Mesendoderm (in vitro differentiated cells): ENCODE results near the gene SDK1.

Source experiments
- DNase-seq: peaks from one replicate; pipeline ENCODE4 v3.0.0; 2013
- H2AK5ac ChIP-seq: 2 replicates; pipeline ENCODE4 v1.6.1; 2013; ENCODE audit warnings: low read length, inconsistent platforms
- H2BK120ac ChIP-seq: 2 replicates; pipeline ENCODE4 v1.6.1; 2013; ENCODE audit warnings: low read depth, mild to moderate bottlenecking, low read length, moderate library complexity, mixed read lengths
- H2BK15ac ChIP-seq: replicated peaks from 2 replicates; pipeline ENCODE4 v1.6.1; 2013; ENCODE audit warnings: low read depth, mild to moderate bottlenecking, moderate library complexity
- H2BK5ac ChIP-seq: 2 replicates; pipeline ENCODE4 v1.6.1; 2013; ENCODE audit warnings: low read length, inconsistent platforms
- H3K18ac ChIP-seq: 2 replicates; pipeline ENCODE4 v1.6.1; 2013; ENCODE audit warnings: mild to moderate bottlenecking, low read length, mixed read lengths
- H3K23ac ChIP-seq: one replicate; pipeline ENCODE4 v1.6.1; 2013; ENCODE audit warnings: low read length
- H3K27ac ChIP-seq: 2 replicates; pipeline ENCODE4 v1.5.1; 2013; ENCODE audit warnings: low read depth, mild to moderate bottlenecking, inconsistent platforms, low read length, moderate library complexity
- H3K27me3 ChIP-seq: 2 replicates; pipeline ENCODE4 v1.6.1; 2013; ENCODE audit warnings: low read length, control low read depth, mild to moderate bottlenecking, inconsistent platforms; ENCODE audit not compliant: insufficient read depth, poor library complexity
- H3K36me3 ChIP-seq: 2 replicates; pipeline ENCODE4 v1.6.1; 2013; ENCODE audit warnings: low read length, inconsistent platforms; ENCODE audit not compliant: control insufficient read depth, insufficient read depth
- H3K4ac ChIP-seq: one replicate; pipeline ENCODE4 v1.6.1; 2013; ENCODE audit warnings: low read depth, mild to moderate bottlenecking, low read length, moderate library complexity
- H3K4me1 ChIP-seq: 2 replicates; pipeline ENCODE4 v1.6.1; 2013; ENCODE audit warnings: low read depth, low read length, inconsistent platforms; ENCODE audit not compliant: control insufficient read depth
- H3K4me2 ChIP-seq: 2 replicates; pipeline ENCODE4 v1.6.1; 2013; ENCODE audit warnings: low read length
- H3K4me3 ChIP-seq: 2 replicates; pipeline ENCODE4 v1.5.1; 2013; ENCODE audit warnings: mild to moderate bottlenecking, low read length
- H3K56ac ChIP-seq: one replicate; pipeline ENCODE4 v1.6.1; 2013; ENCODE audit warnings: low read length
- H3K79me1 ChIP-seq: 2 replicates; pipeline ENCODE4 v1.6.1; 2013; ENCODE audit warnings: low read length, inconsistent platforms
- H3K79me2 ChIP-seq: 2 replicates; pipeline ENCODE4 v1.6.1; 2013; ENCODE audit warnings: mild to moderate bottlenecking, low read length; ENCODE audit not compliant: control insufficient read depth, insufficient read depth
- H3K9ac ChIP-seq: 2 replicates; pipeline ENCODE4 v1.6.1; 2013; ENCODE audit warnings: low read length, inconsistent platforms
- H4K5ac ChIP-seq: one replicate; pipeline ENCODE4 v1.6.1; 2013; ENCODE audit warnings: low read length
- H4K8ac ChIP-seq: one replicate; pipeline ENCODE4 v1.6.1; 2013; ENCODE audit warnings: low read depth, mild to moderate bottlenecking, control low read depth, low read length, moderate library complexity
- WGBS: extraction: QIAGEN DNeasy Blood & Tissue Kit; methylation state at CpG from one replicate; pipeline ENCODE4 v1.1.7; 2013; ENCODE audit warnings: low lambda C conversion rate, missing lambda C conversion rate; ENCODE audit not compliant: insufficient coverage; ENCODE audit errors: extremely low coverage; 5-methylcytosine and 5-hydroxymethylcytosine counted together

The SDK1 gene

GRCh38 chr7:4073750-4074149, 772.7 kb downstream of the SDK1 start:
- Histone ChIP-seq H2BK15ac (no peak overlapping the region), H4K8ac (no peak overlapping the region), H3K9ac (no peak overlapping the region), H2BK120ac (no peak overlapping the region), H3K4me1 (no peaks in the 10 kb centered on the region), H3K79me1 (no peaks in the 10 kb centered on the region), H3K23ac (no peak overlapping the region), H3K18ac (no peak overlapping the region), H2BK5ac (no peak overlapping the region), H3K27ac (no peak overlapping the region), H2AK5ac (no peak overlapping the region), H3K79me2 (no peaks in the 10 kb centered on the region), H3K27me3 (no peaks in the 10 kb centered on the region), H3K4me2 (no peak overlapping the region), H3K56ac (no peak overlapping the region), H3K4ac (no peak overlapping the region), H3K36me3 (no peaks in the 10 kb centered on the region), H3K4me3 (no peak overlapping the region), H4K5ac (no peak overlapping the region)
- DNase-seq = no peak
- no CpG with 5 or more reads among the region's 13 CpGs for WGBS

GRCh38 chr7:4074407-4074806, 773.4 kb downstream of the SDK1 start:
- H4K8ac ChIP-seq = no peak overlapping the region
- no CpG with 5 or more reads among the region's 8 CpGs for WGBS

GRCh38 chr7:4074994-4075393, 773.9 kb downstream of the SDK1 start:
- no peak overlapping the region for H2AK5ac ChIP-seq
- no peak overlapping the region for H3K9ac ChIP-seq
- no peak overlapping the region for H2BK5ac ChIP-seq
- H3K27me3 ChIP-seq = no peaks in the 10 kb centered on the region
- no peak overlapping the region for H3K18ac ChIP-seq
- no peak for DNase-seq
- no peaks in the 10 kb centered on the region for H3K79me1 ChIP-seq
- H2BK120ac ChIP-seq = no peak overlapping the region
- no peak overlapping the region for H3K4me3 ChIP-seq
- WGBS = no CpG with 5 or more reads among the region's 8 CpGs
- no peak overlapping the region for H3K27ac ChIP-seq
- no peaks in the 10 kb centered on the region for H3K36me3 ChIP-seq
- H3K4ac ChIP-seq = no peak overlapping the region
- H3K23ac ChIP-seq = no peak overlapping the region
- no peaks in the 10 kb centered on the region for H3K79me2 ChIP-seq
- H4K5ac ChIP-seq = no peak overlapping the region
- no peak overlapping the region for H3K4me2 ChIP-seq
- H3K4me1 ChIP-seq = no peaks in the 10 kb centered on the region
- no peak overlapping the region for H3K56ac ChIP-seq
- no peak overlapping the region for H4K8ac ChIP-seq
- no peak overlapping the region for H2BK15ac ChIP-seq

More at GRCh38 chr7:4074407-4074806, 773.4 kb downstream of the SDK1 start:
- Histone ChIP-seq H3K79me1 (no peaks in the 10 kb centered on the region), H3K79me2 (no peaks in the 10 kb centered on the region), H3K4me3 (no peak overlapping the region), H3K27me3 (no peaks in the 10 kb centered on the region), H3K23ac (no peak overlapping the region), H3K4ac (no peak overlapping the region), H3K4me1 (no peaks in the 10 kb centered on the region), H3K56ac (no peak overlapping the region), H2BK5ac (no peak overlapping the region), H3K27ac (no peak overlapping the region), H3K9ac (no peak overlapping the region), H2BK120ac (no peak overlapping the region), H4K5ac (no peak overlapping the region), H2AK5ac (no peak overlapping the region), H2BK15ac (no peak overlapping the region), H3K36me3 (no peaks in the 10 kb centered on the region), H3K18ac (no peak overlapping the region), H3K4me2 (no peak overlapping the region)
- DNase-seq = no peak

- H3K4ac ChIP-seq = no peak overlapping the region
- no peak overlapping the region for H2AK5ac ChIP-seq
Measured at GRCh38 chr7:4076701-4077294, 775.7 kb downstream of the SDK1 start.

GRCh38 chr7:4077980-4078379, 776.9 kb downstream of the SDK1 start:
- Histone ChIP-seq H3K36me3 (no peaks in the 10 kb centered on the region), H2BK5ac (no peak overlapping the region)

More at GRCh38 chr7:4076701-4077294, 775.7 kb downstream of the SDK1 start:
- WGBS = no CpG with 5 or more reads among the region's 19 CpGs
- no peaks in the 10 kb centered on the region for H3K27me3 ChIP-seq
- no peak overlapping the region for H2BK5ac ChIP-seq
- no peak overlapping the region for H3K27ac ChIP-seq
- no peak overlapping the region for H3K4me3 ChIP-seq
- no peak overlapping the region for H2BK120ac ChIP-seq
- H3K4me1 ChIP-seq = no peaks in the 10 kb centered on the region
- H3K36me3 ChIP-seq = no peaks in the 10 kb centered on the region
- H3K79me2 ChIP-seq = no peaks in the 10 kb centered on the region
- no peak overlapping the region for H3K23ac ChIP-seq
- H3K79me1 ChIP-seq = no peaks in the 10 kb centered on the region
- no peak overlapping the region for H4K5ac ChIP-seq
- no peak overlapping the region for H4K8ac ChIP-seq
- H3K9ac ChIP-seq = no peak overlapping the region
- no peak overlapping the region for H2BK15ac ChIP-seq
- DNase-seq = no peak
- H3K18ac ChIP-seq = no peak overlapping the region
- H3K4me2 ChIP-seq = no peak overlapping the region
- no peak overlapping the region for H3K56ac ChIP-seq

GRCh38 chr7:4078580-4078979, 777.5 kb downstream of the SDK1 start:
- Histone ChIP-seq H2AK5ac (no peak overlapping the region), H2BK5ac (no peak overlapping the region), H3K4ac (no peak overlapping the region), H3K9ac (no peak overlapping the region), H3K27me3 (no peaks in the 10 kb centered on the region), H2BK120ac (no peak overlapping the region), H3K23ac (no peak overlapping the region), H4K8ac (no peak overlapping the region), H3K79me2 (no peaks in the 10 kb centered on the region), H3K36me3 (no peaks in the 10 kb centered on the region), H2BK15ac (no peak overlapping the region), H3K18ac (no peak overlapping the region), H3K79me1 (no peaks in the 10 kb centered on the region), H3K27ac (no peak overlapping the region), H3K4me3 (no peak overlapping the region), H3K4me2 (no peak overlapping the region), H4K5ac (no peak overlapping the region), H3K56ac (no peak overlapping the region), H3K4me1 (no peaks in the 10 kb centered on the region)
- no peak for DNase-seq
- no CpG with 5 or more reads among the region's 13 CpGs for WGBS

More at GRCh38 chr7:4077980-4078379, 776.9 kb downstream of the SDK1 start:
- no peak for DNase-seq
- no peaks in the 10 kb centered on the region for H3K79me2 ChIP-seq
- no peak overlapping the region for H2BK15ac ChIP-seq
- WGBS = no CpG with 5 or more reads among the region's 8 CpGs
- H4K8ac ChIP-seq = no peak overlapping the region
- no peak overlapping the region for H3K4me3 ChIP-seq
- H3K23ac ChIP-seq = no peak overlapping the region
- H2BK120ac ChIP-seq = no peak overlapping the region
- H3K27ac ChIP-seq = no peak overlapping the region
- no peaks in the 10 kb centered on the region for H3K27me3 ChIP-seq
- no peak overlapping the region for H3K56ac ChIP-seq
- no peaks in the 10 kb centered on the region for H3K79me1 ChIP-seq
- H2AK5ac ChIP-seq = no peak overlapping the region
- H3K4ac ChIP-seq = no peak overlapping the region
- no peak overlapping the region for H3K4me2 ChIP-seq
- H3K4me1 ChIP-seq = no peaks in the 10 kb centered on the region
- no peak overlapping the region for H3K9ac ChIP-seq
- no peak overlapping the region for H4K5ac ChIP-seq
- H3K18ac ChIP-seq = no peak overlapping the region
